GM12878 (cell line): ENCODE measurements around the gene CD72. TPM values are rescaled to one million over a fixed set of nuclear protein-coding genes. Genes with fewer than 3 reads are reported as not detected.
"Not testable (repeated sequence)": the region's sequence is repeated elsewhere in the genome, so short reads cannot be mapped to it uniquely, and the experiment has no call there.

ENCODE experiments used
- ATAC-seq: fragments of 200-7000 bp; cut with Tn5 transposase; 3 replicates; pipeline ENCODE4 v1.9.1; 2020; ENCODE audit warnings: mild to moderate bottlenecking, moderate library complexity
- BruUV-seq: library from RNA; stranded (reverse); fragments of 400-500 nt; replicated peaks from 2 replicates; lab custom pipeline; 2021; lab: Mats Ljungman, UMichigan
- CTCF ChIA-PET: fragments of 300-600 bp; sonication (Branson Sonifier 250); formaldehyde crosslinking; extraction: SDS; loops from one replicate; lab custom pipeline; 2021; ENCODE audit warnings: inconsistent platforms; lab: Yijun Ruan, JAX
- POLR2A ChIA-PET: fragments of 350-600 bp; formaldehyde crosslinking; extraction: SDS; loops from one replicate; lab custom pipeline; 2021; ENCODE audit warnings: inconsistent platforms; lab: Charles Lee
- RAD21 ChIA-PET: fragments of 300-600 bp; sonication (Branson Sonifier 250); formaldehyde crosslinking; loops from one replicate; lab custom pipeline; 2023; ENCODE audit warnings: antibody characterized with exemption; ENCODE audit not compliant: unreplicated experiment; lab: Charles Lee
- SMC1A ChIA-PET: fragments of 300-600 bp; sonication (Branson Sonifier 250); formaldehyde crosslinking; loops from one replicate; lab custom pipeline; 2023; ENCODE audit not compliant: unreplicated experiment, uncharacterized antibody; lab: Charles Lee
- DNase-seq: peaks from one replicate; pipeline ENCODE4 v3.0.0-alpha.2; 2011; ENCODE audit warnings: low read depth, low spot score
- FAIRE-seq: peaks from 3 replicates; lab custom pipeline; 2011; peaks lifted over from hg19 to GRCh38; lab: Jason Lieb, UNC
- H2AFZ ChIP-seq: 2 replicates; pipeline ENCODE4 v1.6.0; 2011; ENCODE audit warnings: low read depth, low read length, control low read depth; ENCODE audit not compliant: control insufficient read depth
- H3K27ac ChIP-seq: 2 replicates; pipeline ENCODE4 v1.5.1; 2011; ENCODE audit warnings: control low read depth; ENCODE audit not compliant: control insufficient read depth, insufficient read depth
- H3K27me3 ChIP-seq, 2 experiments: replicated peaks in 1 of 2; 2 replicates each; pipeline versions ENCODE4 v1.6.0 to v1.6.1; 2011; ENCODE audit warnings: low read length in 1 of 2; ENCODE audit not compliant: control insufficient read depth in 2 of 2, insufficient read depth in 2 of 2
- H3K36me3 ChIP-seq, 2 experiments: 2 replicates each; pipeline ENCODE4 v1.5.1; 2011; ENCODE audit warnings: low read length in 1 of 2; ENCODE audit not compliant: control insufficient read depth in 2 of 2, insufficient read depth in 2 of 2
- H3K4me1 ChIP-seq: 2 replicates; pipeline ENCODE4 v1.6.1; 2011; ENCODE audit warnings: mild to moderate bottlenecking, low read length, moderate library complexity, mixed read lengths; ENCODE audit not compliant: control insufficient read depth, insufficient read depth
- H3K4me2 ChIP-seq: 2 replicates; pipeline ENCODE4 v1.6.0; 2011; ENCODE audit warnings: control low read depth; ENCODE audit not compliant: control insufficient read depth, insufficient read depth
- H3K4me3 ChIP-seq: fragments of 200-600 bp; sonication (generic); 2 replicates; pipeline ENCODE4 v1.5.1; 2016
- H3K79me2 ChIP-seq: 2 replicates; pipeline ENCODE4 v1.6.0; 2011; ENCODE audit warnings: low read length; ENCODE audit not compliant: control insufficient read depth, insufficient read depth
- H3K9ac ChIP-seq: 2 replicates; pipeline ENCODE4 v1.8.0; 2011; ENCODE audit warnings: low read length, control low read depth, mixed read lengths; ENCODE audit not compliant: control insufficient read depth, insufficient read depth
- H3K9me3 ChIP-seq: replicated peaks from 3 replicates; pipeline ENCODE4 v1.5.1; 2011; ENCODE audit warnings: mild to moderate bottlenecking, low read length; ENCODE audit not compliant: control insufficient read depth, insufficient read depth
- H4K20me1 ChIP-seq: 2 replicates; pipeline ENCODE4 v1.6.0; 2011; ENCODE audit not compliant: control insufficient read depth, insufficient read depth
- CHD4 ChIP-seq: fragments of 200-600 bp; sonication (generic); IDR thresholded peaks from 2 replicates; pipeline ENCODE4 v1.6.1; 2016; ENCODE audit warnings: mild to moderate bottlenecking
- JUND ChIP-seq: IDR thresholded peaks from 2 replicates; pipeline ENCODE4 v1.6.1; 2012; ENCODE audit warnings: low read depth, mild to moderate bottlenecking, low read length, improper control_type of control experiment, moderate library complexity
- MEF2B ChIP-seq: fragments of 450-650 bp; IDR thresholded peaks from 2 replicates; pipeline ENCODE4 v1.6.1; 2018; ENCODE audit warnings: mild to moderate bottlenecking, moderate library complexity; ENCODE audit not compliant: partially characterized antibody, poor library complexity, severe bottlenecking
- MYC ChIP-seq: IDR thresholded peaks from 2 replicates; pipeline ENCODE4 v1.6.1; 2011; ENCODE audit warnings: mild to moderate bottlenecking, low read length, moderate library complexity, inconsistent platforms; ENCODE audit not compliant: insufficient read depth, insufficient replicate concordance, insufficient read length, severe bottlenecking
- NBN ChIP-seq: fragments of 450-650 bp; IDR thresholded peaks from 2 replicates; pipeline ENCODE4 v1.6.1; 2016
- NR2F1 ChIP-seq: fragments of 450-650 bp; conservative IDR thresholded peaks from 2 replicates; pipeline ENCODE4 v1.6.1; 2017; ENCODE audit warnings: mild to moderate bottlenecking
- SMARCA5 ChIP-seq: fragments of 450-650 bp; IDR thresholded peaks from 2 replicates; pipeline ENCODE4 v1.6.1; 2017; ENCODE audit warnings: mild to moderate bottlenecking
- SMC3 ChIP-seq: IDR thresholded peaks from 2 replicates; pipeline ENCODE4 v1.6.1; 2011; ENCODE audit warnings: low read length, improper control_type of control experiment, borderline replicate concordance
- SRF ChIP-seq, 2 experiments: IDR thresholded peaks; 2 replicates each; pipeline ENCODE4 v1.6.1; 2011; ENCODE audit warnings: low read depth in 2 of 2, low read length in 2 of 2, mild to moderate bottlenecking in 1 of 2, moderate library complexity in 1 of 2
- WGBS: methylation state at CpG from one replicate; pipeline ENCODE4 v1.1.6; 2016; ENCODE audit warnings: low lambda C conversion rate; ENCODE audit not compliant: insufficient replicate concordance, insufficient coverage; ENCODE audit errors: missing lambda C conversion rate; 5-methylcytosine and 5-hydroxymethylcytosine counted together
- in situ Hi-C: fragments of 300-500 bp; cut with MboI; formaldehyde crosslinking; loops from 9 replicates; pipeline ENCODE4 v1.14.3; 2018; ENCODE audit warnings: mixed read lengths
- intact Hi-C: fragments of 100-400 bp; cut with micrococcal nuclease; formaldehyde crosslinking; loops from one replicate; pipeline ENCODE4 v1.14.2; 2022; ENCODE audit not compliant: unreplicated experiment
- polyA plus RNA-seq, 11 experiments: library from polyadenylated mRNA; depleted of rRNA in 4 of 11; unstranded in 6 of 11; stranded (reverse) in 5 of 11; fragments of >200 nt; fragmentation: Nextera tagmentation in 4 of 11; fragmentation: Illumina TruSeq in 1 of 11; extraction: Ambion mirVana in 4 of 11; extraction: Trizol in 1 of 11; gene quantifications; 1 replicate in 1 of 11; 2 replicates in 10 of 11; pipeline versions ENCODE4 v1.2.1 to v1.2.3, GENCODE V29; 2011 to 2016; ENCODE audit warnings: inconsistent platforms in 2 of 11, missing spikeins in 2 of 11, low read depth in 1 of 11
- total RNA-seq, 4 experiments: library from RNA; depleted of rRNA in 3 of 4; stranded (reverse); fragments of >200 nt in 3 of 4; fragmentation: Illumina TruSeq in 1 of 4; extraction: Trizol in 1 of 4; gene quantifications; 2 replicates each; pipeline versions ENCODE4 v1.2.1 to v1.2.3, GENCODE V29; 2013 to 2021
- TF ChIP-seq, protein P1 (sequence below): fragments of 450-650 bp; IDR thresholded peaks from 2 replicates; pipeline ENCODE4 v1.6.1; 2017; ENCODE audit warnings: mild to moderate bottlenecking, low read depth, inconsistent platforms; ENCODE audit not compliant: poor library complexity, severe bottlenecking
- TF ChIP-seq, protein P2 (sequence below): fragments of 450-650 bp; formaldehyde crosslinking; IDR thresholded peaks from 2 replicates; pipeline ENCODE4 v1.4.0; 2022; ENCODE audit warnings: mild to moderate bottlenecking, moderate library complexity
- TF ChIP-seq, protein P3 (sequence below): fragments of 450-650 bp; IDR thresholded peaks from 2 replicates; pipeline ENCODE4 v1.6.1; 2017; ENCODE audit warnings: borderline replicate concordance

CD72 gene
- total and polyA plus RNA-seq, 10 of the 15 experiments (the other 5 are each of a cell fraction or from before 2014, with no cell fraction given), result 2.1 to 14.2 (median 4.4) TPM

DNA sequence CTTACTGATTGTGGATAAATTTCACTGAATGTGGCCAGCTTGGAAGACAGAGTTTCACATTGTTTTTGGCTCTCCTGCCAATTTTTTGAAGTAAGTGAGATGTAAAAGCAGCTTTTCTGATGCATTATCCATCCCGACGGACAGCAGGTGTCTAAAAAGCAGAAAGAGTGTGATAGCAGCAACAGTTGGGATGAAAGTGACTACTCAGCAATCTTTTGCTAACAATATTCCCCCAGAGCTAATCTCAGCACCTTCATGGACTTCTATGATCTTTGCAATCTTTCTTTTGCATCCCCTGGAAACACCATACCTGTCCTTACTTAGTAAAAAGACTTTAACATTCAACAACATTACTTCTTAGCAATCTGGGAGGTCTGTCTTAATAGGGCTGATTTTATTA, 5.4 kb downstream of the CD72 start (continued):
- TF ChIP-seq, protein P1, sequence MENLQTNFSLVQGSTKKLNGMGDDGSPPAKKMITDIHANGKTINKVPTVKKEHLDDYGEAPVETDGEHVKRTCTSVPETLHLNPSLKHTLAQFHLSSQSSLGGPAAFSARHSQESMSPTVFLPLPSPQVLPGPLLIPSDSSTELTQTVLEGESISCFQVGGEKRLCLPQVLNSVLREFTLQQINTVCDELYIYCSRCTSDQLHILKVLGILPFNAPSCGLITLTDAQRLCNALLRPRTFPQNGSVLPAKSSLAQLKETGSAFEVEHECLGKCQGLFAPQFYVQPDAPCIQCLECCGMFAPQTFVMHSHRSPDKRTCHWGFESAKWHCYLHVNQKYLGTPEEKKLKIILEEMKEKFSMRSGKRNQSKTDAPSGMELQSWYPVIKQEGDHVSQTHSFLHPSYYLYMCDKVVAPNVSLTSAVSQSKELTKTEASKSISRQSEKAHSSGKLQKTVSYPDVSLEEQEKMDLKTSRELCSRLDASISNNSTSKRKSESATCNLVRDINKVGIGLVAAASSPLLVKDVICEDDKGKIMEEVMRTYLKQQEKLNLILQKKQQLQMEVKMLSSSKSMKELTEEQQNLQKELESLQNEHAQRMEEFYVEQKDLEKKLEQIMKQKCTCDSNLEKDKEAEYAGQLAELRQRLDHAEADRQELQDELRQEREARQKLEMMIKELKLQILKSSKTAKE, result no peak
- TF ChIP-seq MYC (no peak), NR2F1 (no peak), NBN (no peak), SRF (IDR thresholded peaks at IDR 0.05; ENCODE audit: low read depth in 2 of 2, low read length in 2 of 2) (no peak), SMC3 (no peak), JUND (no peak), CHD4 (no peak), SMARCA5 (no peak), MEF2B (no peak)
- TF ChIP-seq, protein P2, sequence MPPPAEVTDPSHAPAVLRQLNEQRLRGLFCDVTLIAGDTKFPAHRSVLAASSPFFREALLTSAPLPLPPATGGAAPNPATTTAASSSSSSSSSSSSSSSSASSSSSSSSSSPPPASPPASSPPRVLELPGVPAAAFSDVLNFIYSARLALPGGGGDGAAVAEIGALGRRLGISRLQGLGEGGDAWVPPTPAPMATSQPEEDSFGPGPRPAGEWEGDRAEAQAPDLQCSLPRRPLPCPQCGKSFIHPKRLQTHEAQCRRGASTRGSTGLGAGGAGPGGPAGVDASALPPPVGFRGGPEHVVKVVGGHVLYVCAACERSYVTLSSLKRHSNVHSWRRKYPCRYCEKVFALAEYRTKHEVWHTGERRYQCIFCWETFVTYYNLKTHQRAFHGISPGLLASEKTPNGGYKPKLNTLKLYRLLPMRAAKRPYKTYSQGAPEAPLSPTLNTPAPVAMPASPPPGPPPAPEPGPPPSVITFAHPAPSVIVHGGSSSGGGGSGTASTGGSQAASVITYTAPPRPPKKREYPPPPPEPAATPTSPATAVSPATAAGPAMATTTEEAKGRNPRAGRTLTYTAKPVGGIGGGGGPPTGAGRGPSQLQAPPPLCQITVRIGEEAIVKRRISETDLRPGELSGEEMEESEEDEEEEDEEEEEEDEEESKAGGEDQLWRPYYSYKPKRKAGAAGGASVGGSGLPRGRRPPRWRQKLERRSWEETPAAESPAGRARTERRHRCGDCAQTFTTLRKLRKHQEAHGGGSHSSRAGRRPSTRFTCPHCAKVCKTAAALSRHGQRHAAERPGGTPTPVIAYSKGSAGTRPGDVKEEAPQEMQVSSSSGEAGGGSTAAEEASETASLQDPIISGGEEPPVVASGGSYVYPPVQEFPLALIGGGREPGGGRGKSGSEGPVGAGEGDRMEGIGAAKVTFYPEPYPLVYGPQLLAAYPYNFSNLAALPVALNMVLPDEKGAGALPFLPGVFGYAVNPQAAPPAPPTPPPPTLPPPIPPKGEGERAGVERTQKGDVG (CRISPR knock-in tag), result no peak
- TF ChIP-seq, protein P3, sequence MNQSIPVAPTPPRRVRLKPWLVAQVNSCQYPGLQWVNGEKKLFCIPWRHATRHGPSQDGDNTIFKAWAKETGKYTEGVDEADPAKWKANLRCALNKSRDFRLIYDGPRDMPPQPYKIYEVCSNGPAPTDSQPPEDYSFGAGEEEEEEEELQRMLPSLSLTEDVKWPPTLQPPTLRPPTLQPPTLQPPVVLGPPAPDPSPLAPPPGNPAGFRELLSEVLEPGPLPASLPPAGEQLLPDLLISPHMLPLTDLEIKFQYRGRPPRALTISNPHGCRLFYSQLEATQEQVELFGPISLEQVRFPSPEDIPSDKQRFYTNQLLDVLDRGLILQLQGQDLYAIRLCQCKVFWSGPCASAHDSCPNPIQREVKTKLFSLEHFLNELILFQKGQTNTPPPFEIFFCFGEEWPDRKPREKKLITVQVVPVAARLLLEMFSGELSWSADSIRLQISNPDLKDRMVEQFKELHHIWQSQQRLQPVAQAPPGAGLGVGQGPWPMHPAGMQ, result no peak
- TF ChIP-seq, all 136 proteins: peak for 0

DNA sequence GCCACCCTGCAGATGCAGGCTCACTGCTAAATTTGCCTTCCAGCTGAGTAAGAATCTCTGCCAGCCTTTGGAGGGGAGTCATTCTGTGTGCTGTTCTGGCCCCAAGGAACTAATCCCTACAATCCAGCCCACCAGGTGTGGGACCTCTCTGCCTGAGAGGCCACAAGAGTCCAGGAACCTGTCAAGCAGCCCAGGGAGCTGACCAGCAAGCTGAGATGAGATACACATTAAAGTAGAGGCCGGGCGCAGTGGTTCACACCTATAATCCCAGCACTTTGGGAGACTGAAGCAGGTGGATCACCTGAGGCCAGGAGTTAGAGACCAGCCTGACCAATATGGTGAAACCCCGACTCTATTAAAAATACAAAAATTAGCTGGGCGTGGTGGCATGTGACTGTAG, 6.1 kb downstream of the CD72 start:
- H3K9ac ChIP-seq, H3K9me3 ChIP-seq, H3K36me3 ChIP-seq, H3K79me2 ChIP-seq, ATAC-seq, H3K27me3 ChIP-seq, H3K4me1 ChIP-seq, H2AFZ ChIP-seq, H3K4me3 ChIP-seq, H4K20me1 ChIP-seq, FAIRE-seq, DNase-seq, H3K27ac ChIP-seq, H3K4me2 ChIP-seq, in situ Hi-C loops, BruUV-seq, intact Hi-C loops: not testable (repeated sequence)
- SMC1A ChIA-PET, result interaction anchor here (1.0 to 3.3 kb wide), 6 partner anchors 8 to 118 kb away, joined by 3 to 16 read pairs (median 8); partner anchors contain the start of genes CCDC107 and RMRP
- POLR2A ChIA-PET, result interaction anchor here (1.0 kb wide), 1 partner anchor 52 kb away, joined by 3 read pairs; no protein-coding TSS in a partner anchor
- RAD21 ChIA-PET, result interaction anchor here (0.7 to 1.6 kb wide), 5 partner anchors 24 to 116 kb away, joined by 3 to 7 read pairs (median 4); partner anchors contain the start of genes CCDC107 and RMRP
- CTCF ChIA-PET, result interaction anchor here (1.2 to 6.3 kb wide), 15 partner anchors 8 to 214 kb away, joined by 3 to 55 read pairs (median 10); partner anchors contain the start of genes CREB3, GBA2, RGP1 and SIT1
- 63% methylated on average over 4 of the region's 4 CpGs for WGBS
